MG63 (cell line): ENCODE data around the gene ADGRG1. TPM values are rescaled to one million over a fixed set of nuclear protein-coding genes. Genes with fewer than 3 reads are reported as not detected.

Experiments used
- DNase-seq: peaks from one replicate; pipeline ENCODE4 v3.0.0-alpha.2; 2020
- H3K27me3 ChIP-seq: fragments of 250-450 bp; sonication (Bioruptor Pico); 2 replicates; pipeline ENCODE4 v1.5.1; 2020; ENCODE audit warnings: mild to moderate bottlenecking, moderate library complexity
- H3K36me3 ChIP-seq: fragments of 250-450 bp; sonication (Bioruptor Pico); 2 replicates; pipeline ENCODE4 v1.5.1; 2020; ENCODE audit warnings: mild to moderate bottlenecking, moderate library complexity
- H3K4me3 ChIP-seq: fragments of 250-450 bp; sonication (Bioruptor Pico); 2 replicates; pipeline ENCODE4 v1.5.1; 2020; ENCODE audit warnings: mild to moderate bottlenecking, moderate library complexity
- H3K9me3 ChIP-seq: fragments of 250-450 bp; sonication (Bioruptor Pico); 2 replicates; pipeline ENCODE4 v1.5.1; 2020; ENCODE audit warnings: mild to moderate bottlenecking, moderate library complexity
- total RNA-seq: library from RNA; depleted of rRNA; stranded (reverse); fragments of >200 nt; shearing (Covaris generic); gene quantifications from 2 replicates; pipeline ENCODE4 v1.2.3, GENCODE V29; 2014; ENCODE audit warnings: low replicate concordance

Gene ADGRG1
- total RNA-seq, 1 experiment from 2014 or later, result 1.6 TPM

DNA sequence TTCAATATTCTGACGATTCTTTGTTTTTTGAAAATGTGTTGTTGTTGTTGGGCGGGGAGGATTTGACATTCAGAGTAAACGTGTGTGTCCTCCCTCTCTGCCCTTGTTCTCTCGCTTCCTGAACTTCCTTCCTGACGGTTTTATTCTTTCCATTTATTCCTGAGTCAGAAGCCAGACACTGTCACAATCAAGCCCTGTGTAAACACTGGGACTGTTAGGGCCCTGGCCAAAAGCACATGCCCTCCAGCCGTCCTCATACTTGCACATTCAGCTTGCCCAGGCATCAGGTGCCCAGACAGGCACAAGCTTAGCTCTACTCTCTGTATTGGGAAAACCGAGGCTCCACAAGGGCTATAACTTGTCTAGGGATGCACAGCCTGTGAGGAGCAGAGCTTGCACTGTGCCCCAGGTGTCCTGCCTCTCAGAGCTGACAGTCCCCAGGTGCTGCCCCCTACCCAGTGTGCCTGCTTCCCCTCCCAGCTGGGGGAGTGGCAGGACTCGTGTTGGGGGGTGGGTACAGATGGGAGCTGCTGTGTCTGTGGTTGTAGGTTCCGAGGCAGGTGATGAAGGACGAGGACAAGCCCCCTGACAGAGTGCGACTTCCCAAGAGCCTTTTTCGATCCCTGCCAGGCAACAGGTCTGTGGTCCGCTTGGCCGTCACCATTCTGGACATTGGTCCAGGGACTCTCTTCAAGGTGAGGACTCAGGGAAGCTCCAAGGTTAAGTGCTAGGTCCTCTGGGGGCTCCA, 49.4 kb downstream of the ADGRG1 start:
- no peaks in the 10 kb centered on the region for H3K9me3 ChIP-seq
- no peak for DNase-seq
- peaks cover 31% of the 10 kb centered on the region for H3K27me3 ChIP-seq
- H3K36me3 ChIP-seq, result no peaks in the 10 kb centered on the region
- H3K4me3 ChIP-seq, result no peak overlapping the region

DNA sequence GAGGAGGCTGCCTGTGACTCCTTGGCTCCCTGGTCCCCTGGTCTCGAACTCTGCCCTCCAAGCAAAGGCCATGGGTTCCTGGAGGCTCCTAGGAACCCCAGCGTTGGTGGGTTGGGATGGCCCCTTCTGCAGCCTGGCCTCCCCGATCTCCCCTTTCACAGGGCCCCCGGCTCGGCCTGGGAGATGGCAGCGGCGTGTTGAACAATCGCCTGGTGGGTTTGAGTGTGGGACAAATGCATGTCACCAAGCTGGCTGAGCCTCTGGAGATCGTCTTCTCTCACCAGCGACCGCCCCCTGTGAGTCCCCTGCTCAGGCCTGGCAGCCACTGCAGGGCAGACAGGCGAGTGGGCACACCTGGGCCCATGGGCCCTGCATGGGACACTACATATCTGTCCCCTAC, 50.6 kb downstream of the ADGRG1 start:
- DNase-seq, result no peak
- Histone ChIP-seq H3K9me3 (no peaks in the 10 kb centered on the region), H3K36me3 (no peaks in the 10 kb centered on the region), H3K4me3 (no peak overlapping the region), H3K27me3 (peaks cover 19% of the 10 kb centered on the region)

DNA sequence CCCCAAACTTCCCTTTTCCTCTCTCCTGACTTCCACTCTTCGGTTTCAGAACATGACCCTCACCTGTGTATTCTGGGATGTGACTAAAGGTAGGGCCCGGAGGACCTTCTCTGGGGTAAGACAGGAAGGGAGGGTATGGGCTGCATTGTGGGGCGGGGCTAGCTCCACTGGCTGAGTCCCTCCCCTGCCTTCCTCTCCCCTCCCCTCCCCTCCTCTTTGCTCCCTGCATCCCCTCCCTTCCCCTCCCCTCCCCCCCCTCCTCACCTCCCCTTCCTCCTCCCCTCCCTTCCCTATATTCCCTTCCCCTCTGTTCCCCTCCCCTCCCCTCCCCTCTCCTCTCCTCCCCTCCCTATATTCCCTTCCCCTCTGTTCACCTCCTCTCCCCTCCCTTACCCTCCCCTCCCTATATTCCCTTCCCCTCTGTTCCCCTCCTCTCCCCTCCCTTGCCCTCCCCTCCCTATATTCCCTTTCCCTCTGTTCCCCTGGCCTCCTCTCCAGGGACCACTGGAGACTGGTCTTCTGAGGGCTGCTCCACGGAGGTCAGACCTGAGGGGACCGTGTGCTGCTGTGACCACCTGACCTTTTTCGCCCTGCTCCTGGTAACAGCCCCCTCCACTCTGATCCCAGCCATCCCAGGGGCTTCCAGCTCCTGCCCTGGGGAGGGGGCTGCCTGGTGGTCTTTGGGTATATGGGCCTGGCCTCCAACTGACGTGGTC, 51.5 kb downstream of the ADGRG1 start:
- no peak overlapping the region for H3K4me3 ChIP-seq
- peaks cover 14% of the 10 kb centered on the region for H3K27me3 ChIP-seq
- DNase-seq, result no peak
- H3K36me3 ChIP-seq, result no peaks in the 10 kb centered on the region
- H3K9me3 ChIP-seq, result no peaks in the 10 kb centered on the region

DNA sequence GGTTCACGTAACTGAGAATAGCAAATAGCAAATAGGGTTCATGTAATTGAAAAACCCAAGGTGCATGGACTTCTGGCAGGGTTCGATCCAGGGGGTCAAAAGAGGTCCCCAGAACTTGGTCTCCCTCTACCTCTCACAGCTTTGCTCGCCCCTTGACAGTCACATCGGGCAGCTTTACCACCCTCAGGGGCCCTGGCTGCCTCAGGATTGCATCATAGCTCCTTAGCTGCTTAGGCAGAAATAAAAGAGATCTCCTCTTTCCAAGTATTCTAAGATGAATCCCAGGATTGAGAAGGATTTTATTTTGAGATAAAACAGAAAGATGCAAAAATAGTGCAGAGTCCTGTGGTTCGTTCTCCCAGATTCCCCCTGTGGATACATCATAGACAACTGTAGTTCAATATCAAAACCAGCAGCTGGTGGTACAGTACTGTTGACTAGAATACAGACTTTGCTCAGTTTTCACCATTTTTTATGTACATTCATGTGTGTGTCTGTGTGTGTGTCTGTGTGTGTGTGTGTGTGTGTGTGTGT, 52.5 kb downstream of the ADGRG1 start:
- H3K27me3 ChIP-seq, result peaks cover 6% of the 10 kb centered on the region
- DNase-seq, result no peak
- H3K36me3 ChIP-seq, result no peaks in the 10 kb centered on the region
- no peak overlapping the region for H3K4me3 ChIP-seq
- no peaks in the 10 kb centered on the region for H3K9me3 ChIP-seq

DNA sequence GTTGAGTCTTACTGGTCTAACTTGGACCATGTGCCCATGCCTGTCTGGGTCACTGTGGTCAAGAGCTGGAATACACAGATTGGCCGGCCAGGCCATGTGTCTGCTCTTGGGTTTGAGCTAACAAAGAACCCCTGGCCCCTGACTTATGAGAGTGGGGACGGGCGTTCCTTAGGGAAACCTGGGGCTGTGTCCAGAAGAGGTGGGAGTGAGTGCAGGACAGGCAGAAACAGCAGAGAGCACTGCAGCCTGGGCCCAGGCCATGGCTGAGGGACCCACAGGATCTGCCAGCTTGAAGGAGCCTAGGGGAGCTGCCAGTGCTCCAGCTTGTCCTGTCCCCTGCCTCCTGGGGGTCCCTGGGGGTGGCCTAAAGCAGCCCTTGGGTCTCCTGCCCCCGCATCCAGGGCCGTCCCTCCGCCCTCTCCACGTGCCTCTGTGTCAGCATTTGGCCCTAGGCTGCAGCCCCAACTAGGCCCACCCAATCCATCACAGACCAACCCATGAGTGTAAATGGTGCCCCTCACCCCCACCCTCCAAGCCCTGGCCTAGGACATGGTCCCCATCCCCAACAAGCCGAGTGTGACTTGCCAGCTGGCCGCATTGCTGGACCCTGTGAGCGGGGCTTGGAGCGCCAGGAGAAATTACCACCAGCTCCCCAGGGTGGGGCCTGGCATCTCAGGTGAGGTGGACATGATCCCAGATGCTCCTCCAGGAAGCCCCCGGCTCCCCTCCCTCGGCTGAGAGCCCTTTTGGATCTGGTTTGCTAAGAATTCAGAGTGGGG, 53.7 kb downstream of the ADGRG1 start:
- Histone ChIP-seq H3K36me3 (no peaks in the 10 kb centered on the region), H3K4me3 (no peak overlapping the region), H3K27me3 (no peaks in the 10 kb centered on the region; the same call in 1 of the 2 replicates), H3K9me3 (no peaks in the 10 kb centered on the region)
- no peak for DNase-seq

DNA sequence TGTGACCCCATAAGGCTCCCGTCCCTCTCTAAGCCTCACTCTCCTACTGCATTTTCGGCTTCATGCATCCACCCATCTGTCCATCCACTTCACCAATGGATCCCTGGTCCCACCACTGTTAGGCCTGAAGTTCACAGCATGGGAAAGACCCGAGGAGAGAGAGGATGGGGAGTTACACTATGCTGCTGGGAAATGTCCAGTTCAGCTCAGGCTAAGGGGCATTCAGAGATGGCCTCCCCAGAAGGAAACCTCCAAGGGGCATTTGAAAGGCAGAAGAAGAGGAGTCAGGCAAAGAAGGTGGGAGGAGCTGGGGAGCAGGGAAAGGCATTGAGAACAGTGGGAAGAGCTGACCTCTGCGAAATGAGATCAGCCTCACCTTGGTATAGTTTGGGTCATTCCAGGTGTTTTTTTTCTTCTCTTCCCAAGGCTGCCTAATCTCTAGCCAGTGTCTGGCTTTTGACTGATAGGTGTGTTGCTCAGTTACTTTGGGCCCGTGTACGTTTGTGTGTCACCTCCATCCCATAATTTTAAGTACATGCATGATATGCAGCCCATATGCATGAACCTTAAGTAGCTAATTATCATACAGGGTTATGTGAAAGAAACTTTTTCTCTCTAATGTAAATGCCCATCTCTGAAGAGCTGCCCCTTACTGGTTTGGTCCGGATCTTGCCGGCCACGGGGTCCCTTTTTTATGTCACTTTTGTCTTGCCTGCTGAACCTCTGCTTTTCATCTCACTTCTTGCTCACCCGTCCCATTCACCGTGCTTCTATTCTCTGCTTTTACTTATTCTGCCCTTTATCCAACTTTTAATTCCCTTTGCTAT, 54.6 kb downstream of the ADGRG1 start:
- Histone ChIP-seq H3K4me3 (no peak overlapping the region), H3K27me3 (peaks cover 2% of the 10 kb centered on the region; the same call in 1 of the 2 replicates), H3K9me3 (no peaks in the 10 kb centered on the region), H3K36me3 (no peaks in the 10 kb centered on the region)
- no peak for DNase-seq

DNA sequence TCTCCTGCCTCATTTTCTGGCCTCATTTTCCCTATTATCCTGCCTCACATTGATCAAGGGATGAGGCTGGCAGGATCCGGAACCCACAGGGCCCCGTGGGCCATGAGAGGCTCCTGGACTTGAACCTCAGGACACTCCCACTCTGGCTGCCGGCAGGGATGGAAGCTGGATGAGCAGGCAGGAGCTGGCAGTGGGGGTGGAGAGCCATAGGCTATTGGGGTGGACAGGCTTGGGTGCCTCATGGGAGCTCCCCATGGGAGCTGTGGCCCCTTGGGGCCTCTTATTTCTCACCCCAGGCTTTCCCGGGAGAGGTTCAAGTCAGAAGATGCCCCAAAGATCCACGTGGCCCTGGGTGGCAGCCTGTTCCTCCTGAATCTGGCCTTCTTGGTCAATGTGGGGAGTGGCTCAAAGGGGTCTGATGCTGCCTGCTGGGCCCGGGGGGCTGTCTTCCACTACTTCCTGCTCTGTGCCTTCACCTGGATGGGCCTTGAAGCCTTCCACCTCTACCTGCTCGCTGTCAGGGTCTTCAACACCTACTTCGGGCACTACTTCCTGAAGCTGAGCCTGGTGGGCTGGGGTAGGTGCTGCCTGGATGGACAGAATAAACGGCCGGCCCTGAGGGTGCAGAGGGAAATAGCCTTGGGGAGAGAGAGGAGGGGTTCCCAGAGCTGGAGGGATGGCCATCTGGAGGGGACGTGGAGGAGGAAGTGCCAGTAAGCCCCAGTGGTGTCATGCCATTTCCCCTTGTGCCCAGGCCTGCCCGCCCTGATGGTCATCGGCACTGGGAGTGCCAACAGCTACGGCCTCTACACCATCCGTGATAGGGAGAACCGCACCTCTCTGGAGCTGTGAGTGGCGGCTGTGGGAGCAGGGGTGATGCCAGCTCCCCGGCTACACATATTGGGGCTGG, 55.5 kb downstream of the ADGRG1 start:
- Histone ChIP-seq H3K36me3 (no peaks in the 10 kb centered on the region), H3K4me3 (no peak overlapping the region), H3K9me3 (no peaks in the 10 kb centered on the region), H3K27me3 (peaks cover 4% of the 10 kb centered on the region; the same call in 1 of the 2 replicates)
- no peak for DNase-seq

DNA sequence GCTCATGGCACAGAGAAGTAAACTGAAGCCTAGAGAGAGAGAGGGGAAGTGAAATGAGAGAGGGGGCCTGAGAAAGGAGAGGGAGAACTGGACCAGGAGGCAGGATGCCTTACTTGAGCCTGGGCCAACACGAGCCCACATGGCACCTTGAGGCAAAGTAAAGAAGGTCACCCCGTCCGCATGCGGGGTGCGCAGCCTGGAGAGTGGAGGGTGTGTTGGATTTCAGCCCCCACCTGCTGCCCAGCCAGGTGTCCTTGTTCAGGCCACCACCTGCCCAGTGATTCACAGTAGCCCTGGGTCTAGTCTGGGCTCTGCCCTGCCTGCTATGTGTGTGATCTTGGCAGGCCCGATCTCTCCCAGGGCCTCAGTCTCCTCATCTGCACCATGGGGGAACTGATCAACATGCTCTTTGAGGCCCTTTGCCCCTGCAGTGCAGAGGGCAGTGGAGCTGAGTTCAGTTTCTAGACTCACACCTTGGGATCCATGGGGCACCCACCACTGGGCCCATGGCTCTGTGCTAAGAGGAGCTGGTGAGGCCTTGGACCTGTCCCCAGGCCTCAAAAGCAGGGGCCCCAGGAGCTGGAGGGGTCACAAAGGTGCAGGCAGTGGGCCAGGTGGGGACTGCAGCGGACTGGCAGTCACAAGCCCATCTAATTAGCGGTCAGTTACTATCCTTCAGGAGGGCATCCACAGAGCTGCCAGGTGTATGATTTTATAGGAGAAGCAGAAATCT, 56.4 kb downstream of the ADGRG1 start:
- no peak for DNase-seq
- peaks cover 4% of the 10 kb centered on the region; the same call in 1 of the 2 replicates for H3K27me3 ChIP-seq
- H3K4me3 ChIP-seq, result no peak overlapping the region
- H3K9me3 ChIP-seq, result no peaks in the 10 kb centered on the region
- H3K36me3 ChIP-seq, result no peaks in the 10 kb centered on the region

DNA sequence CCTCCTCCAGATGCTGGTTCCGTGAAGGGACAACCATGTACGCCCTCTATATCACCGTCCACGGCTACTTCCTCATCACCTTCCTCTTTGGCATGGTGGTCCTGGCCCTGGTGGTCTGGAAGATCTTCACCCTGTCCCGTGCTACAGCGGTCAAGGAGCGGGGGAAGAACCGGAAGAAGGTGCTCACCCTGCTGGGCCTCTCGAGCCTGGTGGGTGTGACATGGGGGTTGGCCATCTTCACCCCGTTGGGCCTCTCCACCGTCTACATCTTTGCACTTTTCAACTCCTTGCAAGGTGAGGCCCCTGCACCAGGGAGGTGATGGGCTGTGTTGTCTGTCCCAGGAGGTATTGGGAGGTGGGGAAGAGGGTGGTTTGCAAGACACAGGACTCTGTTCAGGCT, 57.2 kb downstream of the ADGRG1 start:
- Histone ChIP-seq H3K9me3 (no peaks in the 10 kb centered on the region), H3K36me3 (no peaks in the 10 kb centered on the region), H3K4me3 (no peak overlapping the region), H3K27me3 (peaks cover 7% of the 10 kb centered on the region; the same call in 1 of the 2 replicates)
- DNase-seq, result no peak

DNA sequence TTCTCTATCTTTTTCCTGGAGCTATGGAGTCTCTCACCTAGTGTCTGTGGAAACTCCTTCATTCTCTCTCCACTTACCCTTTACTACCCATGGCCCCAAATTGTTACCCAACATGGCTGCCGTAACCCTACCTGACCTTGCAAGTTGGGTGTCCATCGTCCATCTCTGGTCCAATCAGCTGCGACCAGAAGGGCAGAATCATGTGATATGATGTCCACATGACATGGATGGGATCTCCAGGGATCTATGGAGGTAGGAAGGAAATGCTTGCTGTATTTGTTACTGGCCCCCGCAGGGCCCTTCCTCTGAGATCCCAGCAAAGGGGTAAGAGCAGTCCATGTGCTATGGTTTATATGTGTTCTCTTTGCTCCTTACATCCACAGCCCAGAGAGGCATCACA, 58.1 kb downstream of the ADGRG1 start:
- no peak overlapping the region for H3K4me3 ChIP-seq
- no peak for DNase-seq
- H3K27me3 ChIP-seq, result peaks cover 7% of the 10 kb centered on the region; the same call in 1 of the 2 replicates
- no peaks in the 10 kb centered on the region for H3K36me3 ChIP-seq
- H3K9me3 ChIP-seq, result no peaks in the 10 kb centered on the region

DNA sequence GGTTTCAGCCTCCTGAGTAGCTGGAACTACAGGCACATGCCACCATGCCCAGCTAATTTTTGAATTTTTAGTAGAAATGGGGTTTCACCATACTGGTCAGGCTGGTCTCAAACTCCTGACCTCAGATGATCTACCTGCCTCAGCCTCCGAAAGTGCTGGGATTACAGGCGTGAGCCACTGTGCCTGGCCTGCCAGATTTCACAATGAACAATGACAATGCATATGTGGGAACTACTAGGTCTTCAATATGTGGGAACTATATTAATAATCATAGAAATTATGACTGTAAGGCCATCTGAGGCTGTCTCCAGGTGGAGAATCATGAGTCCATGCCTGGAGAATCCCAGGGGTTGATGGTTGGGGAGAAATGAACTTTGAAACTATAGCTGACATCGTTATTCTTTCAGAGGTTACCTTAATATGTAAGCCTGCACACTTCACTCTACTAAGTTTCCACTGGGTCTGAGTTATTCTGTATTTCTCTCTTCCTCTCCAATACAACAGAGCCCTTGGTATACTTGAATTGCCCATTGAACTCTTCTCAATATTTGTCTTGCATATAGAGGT, 59.0 kb downstream of the ADGRG1 start:
- Histone ChIP-seq H3K36me3 (no peaks in the 10 kb centered on the region), H3K27me3 (peaks cover 11% of the 10 kb centered on the region), H3K9me3 (no peaks in the 10 kb centered on the region), H3K4me3 (no peak overlapping the region)
- DNase-seq, result no peak

DNA sequence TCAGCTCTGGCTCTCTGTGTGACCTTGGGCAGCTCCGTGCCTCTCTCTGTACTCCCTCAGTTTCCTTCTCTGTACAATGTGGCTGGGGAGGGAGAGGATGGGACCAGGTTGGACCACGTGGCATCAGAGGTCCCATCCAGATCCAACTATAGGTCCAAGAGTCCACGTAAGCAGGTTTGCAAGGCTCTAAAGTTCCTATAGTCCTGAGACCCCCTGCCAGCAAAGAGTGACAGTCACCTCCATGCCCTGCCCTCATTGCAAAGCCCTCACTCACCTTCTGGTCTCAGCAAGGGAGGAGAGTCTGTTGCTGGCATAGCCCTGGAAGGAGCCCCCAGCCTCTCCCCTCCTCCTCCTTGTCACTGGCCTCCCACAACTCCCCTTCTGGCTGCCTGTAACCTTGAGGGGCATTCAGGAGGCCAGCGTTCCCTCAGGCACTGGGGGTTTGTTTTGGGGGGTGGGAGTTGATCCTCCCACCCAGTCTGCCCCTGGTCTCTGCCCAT, 60.1 kb downstream of the ADGRG1 start:
- no peaks in the 10 kb centered on the region for H3K9me3 ChIP-seq
- H3K27me3 ChIP-seq, result peaks cover 18% of the 10 kb centered on the region

DNA sequence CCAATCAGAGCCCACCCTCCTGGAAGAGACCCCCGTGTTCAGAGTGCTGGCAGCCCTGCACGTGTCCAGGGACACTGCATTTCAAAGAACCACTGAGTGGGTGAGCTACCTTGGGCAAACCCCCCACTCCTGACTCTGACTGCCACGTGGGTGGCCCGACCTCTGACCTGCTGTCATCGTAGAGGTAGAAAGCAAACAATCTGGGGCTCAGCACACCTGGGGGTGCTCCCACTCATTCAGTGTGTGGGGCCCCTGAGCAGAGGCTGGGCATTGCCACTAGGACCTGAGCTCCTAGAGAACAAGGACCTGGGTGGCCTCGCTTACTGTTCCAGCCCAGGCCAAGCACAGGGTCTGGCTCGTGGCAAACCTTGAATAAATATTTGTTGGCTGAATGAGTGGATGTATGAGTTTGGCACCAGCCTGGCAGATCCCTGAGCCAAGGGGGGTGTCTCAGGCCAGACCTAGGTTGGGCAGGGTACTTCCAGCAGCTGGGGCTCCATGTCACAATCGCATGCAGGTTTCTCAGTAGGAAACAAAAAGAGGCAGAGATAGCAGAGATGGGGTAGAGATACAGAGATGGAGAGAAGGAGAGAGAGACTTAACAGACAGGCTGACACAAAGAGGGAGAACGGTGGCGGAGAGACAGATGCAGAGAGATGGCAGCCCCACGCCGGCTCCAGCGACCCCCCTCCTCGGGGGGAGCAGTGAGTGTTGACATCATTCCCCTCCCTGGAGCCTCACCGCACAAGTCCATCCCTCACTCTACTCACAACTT, 60.7 kb downstream of the ADGRG1 start:
- Histone ChIP-seq H3K9me3 (no peaks in the 10 kb centered on the region), H3K4me3 (no peak overlapping the region), H3K36me3 (no peaks in the 10 kb centered on the region), H3K27me3 (peaks cover 18% of the 10 kb centered on the region)
- no peak for DNase-seq

More for the DNA sequence above, 60.1 kb downstream of the ADGRG1 start:
- H3K4me3 ChIP-seq, result no peak overlapping the region
- DNase-seq, result no peak
- H3K36me3 ChIP-seq, result no peaks in the 10 kb centered on the region
